Subcutaneous abdominal adipose tissue (tissue), 5 donors: ENCODE data around the gene ZMAT2.

Experiments
- H3K27ac ChIP-seq: one replicate; pipeline ENCODE4 v1.7.0; 2013; ENCODE audit warnings: low read depth, mild to moderate bottlenecking, inconsistent platforms, low read length, moderate library complexity
- H3K27me3 ChIP-seq, 5 donors: one replicate each; pipeline ENCODE4 v1.7.0; 2013; ENCODE audit warnings: low read length in 5 of 5, inconsistent platforms in 1 of 5; ENCODE audit not compliant: control insufficient read depth in 5 of 5, insufficient read depth in 4 of 5
- H3K36me3 ChIP-seq, 5 donors: one replicate each; pipeline ENCODE4 v1.7.0; 2013; ENCODE audit warnings: low read length in 5 of 5; ENCODE audit not compliant: control insufficient read depth in 5 of 5, insufficient read depth in 5 of 5
- H3K4me1 ChIP-seq, 5 donors: one replicate each; pipeline ENCODE4 v1.7.0; 2013; ENCODE audit warnings: low read length in 5 of 5, mild to moderate bottlenecking in 3 of 5, moderate library complexity in 1 of 5; ENCODE audit not compliant: control insufficient read depth in 5 of 5, insufficient read depth in 5 of 5
- H3K4me3 ChIP-seq, 5 donors: one replicate each; pipeline ENCODE4 v1.7.0; 2013; ENCODE audit warnings: low read length in 5 of 5, low read depth in 1 of 5
- H3K9ac ChIP-seq, 5 donors: one replicate each; pipeline ENCODE4 v1.7.0; 2013; ENCODE audit warnings: low read length in 5 of 5, mild to moderate bottlenecking in 4 of 5, moderate library complexity in 3 of 5
- H3K9me3 ChIP-seq, 5 donors: one replicate each; pipeline ENCODE4 v1.7.0; 2013; ENCODE audit warnings: low read length in 5 of 5; ENCODE audit not compliant: control insufficient read depth in 5 of 5
- donor health status: healthy.
- donor health status: healthy.
- donor health status: healthy.
- donor health status: healthy.
- donor health status: healthy.

Gene ZMAT2

GRCh38 chr5:140733098-140733497 lies 32.9 kb downstream of the ZMAT2 start:
- no peak overlapping the region for H3K9ac ChIP-seq
- no peaks in the 10 kb centered on the region for H3K4me1 ChIP-seq
- no peak overlapping the region for H3K27ac ChIP-seq
- no peaks in the 10 kb centered on the region for H3K9me3 ChIP-seq
- H3K27me3 ChIP-seq: peaks cover 0 to 5% (median 4%) of the 10 kb centered on the region in 5 donors
- H3K4me3 ChIP-seq: no peak overlapping the region
- H3K36me3 ChIP-seq: no peaks in the 10 kb centered on the region

- Histone ChIP-seq H3K9ac (no peak overlapping the region), H3K27me3 (peaks cover 0 to 5% (median 4%) of the 10 kb centered on the region in 5 donors), H3K27ac (no peak overlapping the region), H3K36me3 (no peaks in the 10 kb centered on the region), H3K4me3 (no peak overlapping the region), H3K4me1 (no peaks in the 10 kb centered on the region), H3K9me3 (no peaks in the 10 kb centered on the region)
Measured at GRCh38 chr5:140734354-140734753, 34.1 kb downstream of the ZMAT2 start.

- H3K9me3 ChIP-seq: peaks cover 0 to 6% (median 0%) of the 10 kb centered on the region in 5 donors
- H3K27ac ChIP-seq: no peak overlapping the region
- no peak overlapping the region for H3K4me3 ChIP-seq
- H3K36me3 ChIP-seq: no peaks in the 10 kb centered on the region
- peaks cover 0 to 5% (median 4%) of the 10 kb centered on the region in 5 donors for H3K27me3 ChIP-seq
- H3K4me1 ChIP-seq: no peaks in the 10 kb centered on the region
- no peak overlapping the region for H3K9ac ChIP-seq
Measured at GRCh38 chr5:140737486-140737885, 37.2 kb downstream of the ZMAT2 start.

- H3K9me3 ChIP-seq: peaks cover 0 to 17% (median 8%) of the 10 kb centered on the region in 5 donors
- H3K4me3 ChIP-seq: no peak overlapping the region
- no peak overlapping the region for H3K9ac ChIP-seq
- H3K4me1 ChIP-seq: no peaks in the 10 kb centered on the region
- no peaks in the 10 kb centered on the region for H3K36me3 ChIP-seq
- no peak overlapping the region for H3K27ac ChIP-seq
- H3K27me3 ChIP-seq: no peaks in the 10 kb centered on the region
Measured at GRCh38 chr5:140741967-140742366, 41.7 kb downstream of the ZMAT2 start.

- Histone ChIP-seq H3K4me1 (no peaks in the 10 kb centered on the region), H3K27ac (no peak overlapping the region), H3K4me3 (peak overlapping the region in 1 of 5 donors; percentile 2), H3K36me3 (no peaks in the 10 kb centered on the region), H3K9ac (no peak overlapping the region), H3K27me3 (peaks cover 0 to 5% (median 0%) of the 10 kb centered on the region in 5 donors), H3K9me3 (peaks cover 24 to 78% (median 61%) of the 10 kb centered on the region in 5 donors)
Measured at GRCh38 chr5:140753561-140753960, 53.3 kb downstream of the ZMAT2 start.
